HFF-Myc (cell line): ENCODE data around the gene SSTR1.

Experiments
- DNase-seq: peaks from one replicate; pipeline ENCODE4 v3.0.0-alpha.2; 2011; ENCODE audit warnings: low read depth; ENCODE audit errors: extremely low read depth
- H3K4me3 ChIP-seq: replicated peaks from 2 replicates; pipeline ENCODE4 v1.5.1; 2011; ENCODE audit warnings: low read depth, mild to moderate bottlenecking, control low read depth, low read length
- TF ChIP-seq, protein P1 (sequence below): IDR thresholded peaks from 2 replicates; pipeline ENCODE4 v1.5.1; 2012; ENCODE audit warnings: mild to moderate bottlenecking, low read depth, low read length, control low read depth; ENCODE audit errors: missing control alignments

The SSTR1 gene

DNA sequence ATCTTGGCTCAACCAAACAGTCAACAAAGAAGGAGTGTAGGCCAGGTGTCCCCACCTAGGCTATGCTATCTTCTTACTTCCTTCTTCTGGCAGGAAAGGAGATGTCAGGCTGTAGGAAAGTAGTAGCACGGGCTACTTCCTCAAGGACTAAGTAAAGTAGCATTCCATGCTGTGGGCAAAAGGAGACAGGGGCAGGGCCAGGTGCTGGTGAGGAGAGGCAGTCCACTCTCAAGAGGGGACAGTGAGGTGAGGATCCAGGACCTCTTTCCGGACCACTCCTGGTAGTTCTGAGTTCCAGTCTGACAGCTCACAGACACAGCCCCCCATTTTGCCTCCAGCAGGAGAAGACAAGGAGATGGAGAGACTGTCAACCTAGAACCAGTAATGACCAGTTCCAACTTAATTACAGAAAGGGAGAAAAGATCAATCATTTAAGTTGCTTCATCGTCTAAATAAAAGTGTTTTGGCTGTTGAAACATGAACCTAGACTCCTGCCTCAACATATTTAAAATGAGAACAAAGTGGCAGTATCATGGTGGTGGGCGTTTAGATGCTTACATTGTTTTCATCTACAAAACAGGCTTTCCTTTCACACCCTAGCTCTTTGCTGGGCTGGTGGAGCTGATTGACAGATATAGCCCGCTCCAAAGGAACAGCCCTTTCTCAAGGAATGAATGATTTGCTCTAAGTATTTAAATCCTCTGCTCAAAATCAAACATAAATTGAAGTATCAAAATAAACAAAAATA lies 5.1 kb upstream of the SSTR1 start:
- TF ChIP-seq, protein P1, sequence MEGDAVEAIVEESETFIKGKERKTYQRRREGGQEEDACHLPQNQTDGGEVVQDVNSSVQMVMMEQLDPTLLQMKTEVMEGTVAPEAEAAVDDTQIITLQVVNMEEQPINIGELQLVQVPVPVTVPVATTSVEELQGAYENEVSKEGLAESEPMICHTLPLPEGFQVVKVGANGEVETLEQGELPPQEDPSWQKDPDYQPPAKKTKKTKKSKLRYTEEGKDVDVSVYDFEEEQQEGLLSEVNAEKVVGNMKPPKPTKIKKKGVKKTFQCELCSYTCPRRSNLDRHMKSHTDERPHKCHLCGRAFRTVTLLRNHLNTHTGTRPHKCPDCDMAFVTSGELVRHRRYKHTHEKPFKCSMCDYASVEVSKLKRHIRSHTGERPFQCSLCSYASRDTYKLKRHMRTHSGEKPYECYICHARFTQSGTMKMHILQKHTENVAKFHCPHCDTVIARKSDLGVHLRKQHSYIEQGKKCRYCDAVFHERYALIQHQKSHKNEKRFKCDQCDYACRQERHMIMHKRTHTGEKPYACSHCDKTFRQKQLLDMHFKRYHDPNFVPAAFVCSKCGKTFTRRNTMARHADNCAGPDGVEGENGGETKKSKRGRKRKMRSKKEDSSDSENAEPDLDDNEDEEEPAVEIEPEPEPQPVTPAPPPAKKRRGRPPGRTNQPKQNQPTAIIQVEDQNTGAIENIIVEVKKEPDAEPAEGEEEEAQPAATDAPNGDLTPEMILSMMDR: no peak
- no peak for DNase-seq
- no peak overlapping the region for H3K4me3 ChIP-seq

DNA sequence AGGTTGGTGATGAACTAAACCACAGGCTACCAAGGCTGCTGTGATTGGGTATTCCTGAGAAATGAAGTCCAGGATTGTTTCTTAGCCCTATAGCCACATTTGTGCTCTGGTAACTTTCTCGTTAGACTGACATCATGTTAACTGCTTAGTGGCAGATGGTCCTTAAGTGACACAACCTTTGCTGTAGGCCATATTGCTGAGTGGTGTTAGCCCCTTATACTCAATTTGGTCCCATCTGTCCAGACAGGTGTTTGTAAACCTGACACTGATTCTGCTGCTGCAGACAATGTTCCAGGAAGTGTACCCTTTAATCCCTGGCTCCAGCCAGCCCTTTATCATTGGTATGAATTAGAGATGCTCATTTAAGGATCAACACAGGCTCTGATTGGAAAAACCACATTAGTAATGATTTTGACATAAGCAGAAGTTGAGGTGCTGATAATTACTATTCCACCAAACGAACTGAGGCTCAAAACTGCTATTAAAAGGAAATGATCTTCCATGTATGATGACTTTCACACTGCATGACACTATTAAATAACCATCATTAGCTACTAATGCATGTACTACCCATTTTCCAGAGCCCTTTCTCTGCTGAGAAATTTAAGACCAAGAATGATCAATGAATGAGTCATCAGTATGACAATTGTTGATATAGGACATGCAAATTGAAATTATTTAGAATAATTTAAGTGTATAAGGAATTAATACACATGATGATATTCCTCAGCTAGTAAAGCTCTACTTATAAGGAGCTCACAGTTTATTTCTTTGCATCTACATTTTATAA lies 3.6 kb upstream of the SSTR1 start:
- TF ChIP-seq, protein P1: no peak
- DNase-seq: no peak

DNA sequence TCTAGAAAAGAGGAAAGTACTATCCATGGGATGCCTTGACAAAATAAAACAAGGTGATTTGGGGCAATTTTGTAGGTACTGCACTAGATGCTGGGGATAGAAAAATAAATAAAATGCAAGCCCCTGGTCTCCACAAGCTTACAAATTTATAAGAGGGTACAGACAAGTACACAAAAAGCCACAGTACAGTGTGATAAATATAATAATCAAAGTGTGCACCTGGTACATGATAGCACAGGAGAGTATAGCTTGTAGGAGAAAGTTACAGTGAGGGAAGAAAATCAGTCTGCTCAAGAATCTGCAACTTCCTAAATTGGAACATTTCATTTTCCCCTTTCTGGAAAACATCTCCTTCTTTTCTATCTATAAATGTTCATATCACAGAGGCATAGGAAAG lies 3.0 kb upstream of the SSTR1 start:
- TF ChIP-seq, protein P1: no peak
- no peak overlapping the region for H3K4me3 ChIP-seq
- no peak for DNase-seq

More for the DNA sequence above, 3.6 kb upstream of the SSTR1 start:
- H3K4me3 ChIP-seq: no peak overlapping the region

DNA sequence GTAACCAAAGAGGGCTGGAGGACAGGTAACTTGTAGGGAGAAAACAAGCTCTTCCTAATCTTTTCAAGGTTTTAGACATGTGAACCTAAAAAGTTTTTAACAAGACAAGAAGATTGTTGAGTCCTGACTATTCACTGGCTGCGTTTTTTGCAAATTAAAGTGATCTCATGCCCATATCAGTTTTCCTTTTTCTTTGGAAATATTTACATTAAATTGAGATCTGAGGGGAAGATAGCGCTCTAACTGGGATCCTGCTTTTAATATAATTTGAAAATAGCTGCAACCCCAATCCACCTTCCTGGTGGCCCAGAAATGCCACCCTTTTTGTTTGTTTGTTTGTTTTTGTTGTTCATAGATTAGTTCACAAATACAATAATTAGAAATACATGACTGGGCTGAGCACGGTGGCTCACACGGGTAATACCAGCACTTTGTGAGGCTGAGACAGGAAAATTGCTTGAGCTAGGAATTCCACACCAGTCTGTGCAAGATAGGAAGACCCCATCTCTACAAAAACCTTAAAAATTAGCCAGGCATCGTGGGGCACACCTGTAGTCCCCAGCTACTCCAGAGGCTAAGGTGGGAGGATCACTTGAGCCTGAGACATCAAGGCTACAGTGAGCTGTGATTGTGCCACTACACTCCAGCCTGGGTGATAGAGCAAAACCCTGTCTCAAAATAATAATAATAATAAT lies 2.4 kb upstream of the SSTR1 start:
- H3K4me3 ChIP-seq: no peak overlapping the region
- TF ChIP-seq, protein P1: no peak
- no peak for DNase-seq

DNA sequence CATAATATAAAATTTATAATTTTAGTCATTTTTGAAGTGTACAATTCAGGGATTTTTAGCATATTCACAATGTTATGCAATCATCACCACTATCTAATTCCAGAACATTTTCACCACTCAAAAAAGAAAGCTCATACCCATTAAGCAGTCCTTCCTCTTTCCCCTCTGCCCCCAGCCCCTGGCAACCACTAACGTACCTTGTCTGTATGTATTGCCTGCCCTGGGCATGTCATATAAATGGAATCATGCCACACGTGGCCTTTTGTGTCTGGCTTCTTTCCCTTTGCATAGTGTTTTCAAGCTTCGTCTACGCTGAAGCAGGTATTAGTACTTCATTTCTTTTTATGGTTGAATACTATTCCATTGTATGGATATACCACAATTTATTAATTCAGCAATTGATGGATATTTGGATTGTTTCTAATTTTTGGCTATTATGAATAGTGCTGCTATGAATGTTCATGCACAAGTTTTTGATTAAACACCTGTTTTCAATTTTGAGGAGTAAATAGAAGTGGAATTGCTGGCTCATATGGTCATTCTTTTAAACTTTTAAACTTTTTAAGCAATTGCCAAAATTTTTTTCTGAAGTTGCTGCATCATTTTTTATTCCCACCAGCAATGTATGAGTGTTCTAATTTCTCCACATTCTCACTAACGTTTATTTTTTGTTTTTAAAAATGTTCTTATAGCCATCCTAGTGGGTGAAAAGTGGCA lies 1.6 kb upstream of the SSTR1 start:
- TF ChIP-seq, protein P1: no peak
- no peak overlapping the region for H3K4me3 ChIP-seq
- DNase-seq: no peak

DNA sequence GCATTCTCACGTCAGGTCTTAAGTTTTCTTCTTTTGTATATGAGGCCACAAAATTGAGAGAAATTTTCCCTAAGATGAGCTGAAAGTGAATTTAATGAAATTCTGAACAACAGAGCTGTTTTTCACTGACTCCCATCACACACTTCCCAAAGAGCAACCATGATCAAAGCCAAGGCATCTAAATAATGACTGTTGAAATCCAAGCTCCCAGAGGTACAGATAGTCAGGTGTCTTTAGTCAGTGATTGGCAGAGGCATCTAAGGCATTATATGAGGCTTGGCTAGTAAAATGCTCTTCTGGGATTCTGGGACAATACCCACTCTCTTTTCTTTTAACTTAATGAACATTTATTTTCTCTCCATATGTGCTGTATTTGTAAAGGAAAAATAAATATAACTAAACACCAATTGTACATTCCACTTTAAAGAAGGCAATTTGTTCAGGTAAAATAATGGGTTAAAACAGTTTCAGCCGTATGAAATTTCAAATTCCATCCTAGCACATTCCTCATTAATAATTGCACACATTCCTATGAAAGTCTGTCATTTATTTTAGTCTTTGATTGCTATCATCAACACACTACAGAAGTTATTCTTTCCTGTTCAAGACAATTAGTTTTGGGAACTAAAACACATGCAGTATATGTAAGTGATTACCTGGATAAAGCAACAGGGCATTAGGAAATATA lies 871 bp upstream of the SSTR1 start:
- no peak overlapping the region for H3K4me3 ChIP-seq
- DNase-seq: no peak
- TF ChIP-seq, protein P1: no peak
